Calu3 (cell line): ENCODE results near the gene OTULINL. TPM values are rescaled to one million over a fixed set of nuclear protein-coding genes. Genes with fewer than 3 reads are reported as not detected.

Experiments
- BruUV-seq: library from RNA; stranded (reverse); fragments of 400-500 nt; replicated peaks from 2 replicates; lab custom pipeline; 2021; lab: Mats Ljungman, UMichigan
- CTCF ChIA-PET: fragments of 300-600 bp; sonication (Branson Sonifier 250); formaldehyde crosslinking; loops from one replicate; lab custom pipeline; 2022; ENCODE audit warnings: antibody characterized with exemption; lab: Charles Lee
- DNase-seq: peaks from one replicate; pipeline ENCODE4 v3.0.0; 2022
- H3K27ac Mint-ChIP-seq: one replicate; pipeline ENCODE4 v1.8.0; 2022; ENCODE audit warnings: mixed read lengths; ENCODE audit not compliant: unreplicated experiment
- H3K27me3 Mint-ChIP-seq: one replicate; pipeline ENCODE4 v1.8.0; 2022; ENCODE audit warnings: mixed read lengths; ENCODE audit not compliant: unreplicated experiment
- H3K36me3 Mint-ChIP-seq: one replicate; pipeline ENCODE4 v1.8.0; 2022; ENCODE audit warnings: mild to moderate bottlenecking, moderate library complexity, mixed read lengths; ENCODE audit not compliant: insufficient read depth, unreplicated experiment
- H3K4me1 Mint-ChIP-seq: one replicate; pipeline ENCODE4 v1.8.0; 2022; ENCODE audit warnings: mild to moderate bottlenecking, low read depth, mixed read lengths; ENCODE audit not compliant: unreplicated experiment
- H3K4me3 Mint-ChIP-seq: one replicate; pipeline ENCODE4 v1.8.0; 2022; ENCODE audit warnings: mild to moderate bottlenecking, low read depth, moderate library complexity, mixed read lengths; ENCODE audit not compliant: unreplicated experiment
- H3K9me3 Mint-ChIP-seq: one replicate; pipeline ENCODE4 v1.8.0; 2022; ENCODE audit warnings: low read depth, mixed read lengths; ENCODE audit not compliant: unreplicated experiment
- intact Hi-C: fragments of 100-400 bp; cut with micrococcal nuclease; formaldehyde crosslinking; loops from one replicate; pipeline ENCODE4 v1.10.0; 2022; ENCODE audit not compliant: unreplicated experiment
- total RNA-seq: library from RNA; stranded (reverse); gene quantifications from 2 replicates; pipeline ENCODE4 v1.2.3, GENCODE V29; 2022
- TF ChIP-seq, protein P1 (sequence below): fragments of 200-600 bp; IDR thresholded peaks from one replicate; pipeline ENCODE4 v1.8.0; 2022; ENCODE audit warnings: antibody characterized with exemption; ENCODE audit not compliant: unreplicated experiment

Gene OTULINL
- total RNA-seq, 1 experiment from 2014 or later: 5.3 TPM

DNA sequence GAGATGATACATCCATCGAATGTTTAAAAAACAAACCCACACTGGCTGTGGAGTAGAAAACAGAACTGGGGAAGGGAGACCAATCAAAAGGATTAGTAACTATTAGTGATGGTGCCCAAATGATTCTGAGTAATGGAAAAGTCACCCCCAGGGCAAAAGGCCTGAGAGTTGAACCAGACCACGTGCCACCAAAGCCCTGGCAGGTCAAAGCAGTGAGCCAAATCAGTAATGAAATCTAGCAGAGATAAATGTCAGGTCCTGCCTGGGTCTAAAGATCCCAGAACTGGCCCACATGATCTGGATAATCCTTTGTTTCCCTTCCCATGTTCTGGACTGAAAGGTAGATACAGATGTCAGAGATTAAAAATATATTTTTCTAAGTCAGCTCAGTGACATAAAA, 9.4 kb downstream of the OTULINL start:
- no peak for DNase-seq
- CTCF ChIA-PET: no interaction called here

DNA sequence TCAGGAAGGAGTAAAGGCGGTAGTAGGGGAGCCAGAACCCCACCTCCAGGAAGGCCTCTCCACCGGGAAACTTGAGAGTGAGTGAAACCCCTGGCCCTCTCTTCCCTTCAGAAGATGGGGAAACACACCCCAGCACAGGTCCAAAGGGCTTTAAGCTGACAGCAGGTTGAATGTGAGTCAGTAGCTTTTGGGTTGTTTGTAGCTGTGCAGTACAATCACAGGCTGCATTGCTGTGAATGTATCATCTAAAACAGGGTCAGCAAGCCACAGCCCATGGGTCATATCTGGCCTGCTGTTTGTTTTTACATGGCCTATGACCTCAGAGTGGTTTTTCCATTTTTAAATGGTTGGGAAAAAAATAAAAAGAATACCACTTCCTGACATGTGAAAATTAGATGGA, 10.0 kb downstream of the OTULINL start:
- no peaks in the 10 kb centered on the region for H3K9me3 Mint-ChIP-seq
- intact Hi-C loops: no loop called here
- no peak for DNase-seq
- H3K4me1 Mint-ChIP-seq: peaks cover 8% of the 10 kb centered on the region
- H3K4me3 Mint-ChIP-seq: no peak overlapping the region
- H3K27me3 Mint-ChIP-seq: peaks cover 12% of the 10 kb centered on the region
- no peak overlapping the region for H3K27ac Mint-ChIP-seq
- CTCF ChIA-PET: no interaction called here
- H3K36me3 Mint-ChIP-seq: no peaks in the 10 kb centered on the region
- BruUV-seq: no TSS peak
- TF ChIP-seq, protein P1, sequence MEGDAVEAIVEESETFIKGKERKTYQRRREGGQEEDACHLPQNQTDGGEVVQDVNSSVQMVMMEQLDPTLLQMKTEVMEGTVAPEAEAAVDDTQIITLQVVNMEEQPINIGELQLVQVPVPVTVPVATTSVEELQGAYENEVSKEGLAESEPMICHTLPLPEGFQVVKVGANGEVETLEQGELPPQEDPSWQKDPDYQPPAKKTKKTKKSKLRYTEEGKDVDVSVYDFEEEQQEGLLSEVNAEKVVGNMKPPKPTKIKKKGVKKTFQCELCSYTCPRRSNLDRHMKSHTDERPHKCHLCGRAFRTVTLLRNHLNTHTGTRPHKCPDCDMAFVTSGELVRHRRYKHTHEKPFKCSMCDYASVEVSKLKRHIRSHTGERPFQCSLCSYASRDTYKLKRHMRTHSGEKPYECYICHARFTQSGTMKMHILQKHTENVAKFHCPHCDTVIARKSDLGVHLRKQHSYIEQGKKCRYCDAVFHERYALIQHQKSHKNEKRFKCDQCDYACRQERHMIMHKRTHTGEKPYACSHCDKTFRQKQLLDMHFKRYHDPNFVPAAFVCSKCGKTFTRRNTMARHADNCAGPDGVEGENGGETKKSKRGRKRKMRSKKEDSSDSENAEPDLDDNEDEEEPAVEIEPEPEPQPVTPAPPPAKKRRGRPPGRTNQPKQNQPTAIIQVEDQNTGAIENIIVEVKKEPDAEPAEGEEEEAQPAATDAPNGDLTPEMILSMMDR: no peak

More for the DNA sequence above, 9.4 kb downstream of the OTULINL start:
- intact Hi-C loops: no loop called here
- TF ChIP-seq, protein P1: no peak
- H3K36me3 Mint-ChIP-seq: no peaks in the 10 kb centered on the region
- no peaks in the 10 kb centered on the region for H3K9me3 Mint-ChIP-seq
- no peak overlapping the region for H3K27ac Mint-ChIP-seq
- peaks cover 13% of the 10 kb centered on the region for H3K27me3 Mint-ChIP-seq
- peaks cover 8% of the 10 kb centered on the region for H3K4me1 Mint-ChIP-seq
- H3K4me3 Mint-ChIP-seq: no peak overlapping the region
- BruUV-seq: no TSS peak

DNA sequence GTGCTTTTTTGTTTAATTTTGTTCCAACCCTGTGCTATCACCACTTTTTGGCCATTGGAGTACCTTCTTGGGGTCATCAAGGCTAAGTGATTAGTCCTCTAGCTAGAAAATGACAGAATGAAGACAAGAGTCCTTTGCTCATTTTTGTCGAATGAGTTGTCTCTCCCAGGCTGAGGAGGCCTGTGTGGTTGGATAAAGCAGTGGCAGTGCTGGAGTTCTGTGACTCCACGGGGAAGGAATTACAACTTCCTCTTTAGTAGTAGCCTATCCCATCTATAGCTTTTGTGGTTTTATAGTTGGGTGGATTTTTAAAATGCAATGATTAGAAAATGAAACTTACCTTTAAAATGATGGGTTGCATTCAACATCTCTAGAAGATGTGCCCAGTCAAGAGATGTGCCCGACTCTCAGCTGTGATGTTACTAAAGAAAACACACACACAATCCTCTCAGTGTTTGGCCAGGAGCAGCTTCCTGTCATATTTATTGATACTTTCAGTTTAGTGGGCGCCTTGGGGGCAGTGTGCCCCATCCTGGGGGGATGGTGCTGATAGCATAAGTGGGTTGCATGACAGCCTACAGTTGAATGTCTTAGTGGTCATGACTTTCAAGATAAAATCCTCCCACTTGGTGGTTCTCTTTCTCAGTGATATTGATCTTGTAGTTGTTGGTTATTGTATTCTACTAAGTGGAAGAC, 11.9 kb downstream of the OTULINL start:
- H3K27ac Mint-ChIP-seq: no peak overlapping the region
- intact Hi-C loops: no loop called here
- H3K4me3 Mint-ChIP-seq: no peak overlapping the region
- peaks cover 8% of the 10 kb centered on the region for H3K4me1 Mint-ChIP-seq
- TF ChIP-seq, protein P1: no peak
- no peaks in the 10 kb centered on the region for H3K27me3 Mint-ChIP-seq
- no peak for DNase-seq
- CTCF ChIA-PET: no interaction called here
- H3K36me3 Mint-ChIP-seq: no peaks in the 10 kb centered on the region
- no TSS peak for BruUV-seq
- no peaks in the 10 kb centered on the region for H3K9me3 Mint-ChIP-seq

DNA sequence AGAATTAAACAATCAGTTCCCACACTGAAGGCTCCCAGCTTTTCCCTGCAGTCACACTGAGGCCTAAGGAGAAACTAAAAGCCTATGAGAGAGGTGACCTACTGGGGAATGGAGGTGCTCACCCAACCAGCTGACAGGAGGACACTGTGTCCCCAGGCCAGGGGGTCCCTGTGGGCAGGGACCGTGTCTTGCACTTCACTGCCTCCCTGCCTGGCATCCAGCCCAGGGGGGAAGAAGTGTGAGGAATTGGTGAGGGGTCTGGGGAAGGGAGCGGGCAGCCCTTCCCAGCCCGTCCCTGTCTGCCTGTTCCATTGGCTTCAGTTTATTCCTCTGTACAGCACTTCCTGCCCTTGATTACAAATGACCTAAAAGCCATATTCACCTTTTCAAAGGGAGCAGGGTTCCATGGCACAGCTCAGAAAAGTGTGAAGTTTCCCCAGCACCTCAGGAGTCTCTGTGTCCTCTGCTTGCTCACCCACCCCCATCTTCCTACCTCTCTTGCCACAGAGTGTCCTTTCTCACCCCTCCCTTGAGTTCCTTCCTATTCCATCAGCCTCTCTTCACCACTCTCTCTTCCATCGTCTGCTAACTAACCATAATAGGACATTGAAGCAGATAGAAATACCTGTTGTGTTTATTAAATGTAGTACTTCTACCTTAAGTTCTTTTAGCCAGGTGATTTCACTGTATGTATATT, 12.9 kb downstream of the OTULINL start:
- intact Hi-C loops: no loop called here
- no peak for DNase-seq
- Mint-ChIP-seq H3K36me3 (no peaks in the 10 kb centered on the region), H3K27me3 (no peaks in the 10 kb centered on the region), H3K4me1 (no peaks in the 10 kb centered on the region), H3K9me3 (no peaks in the 10 kb centered on the region), H3K4me3 (no peak overlapping the region), H3K27ac (no peak overlapping the region)
- no TSS peak for BruUV-seq
- TF ChIP-seq, protein P1: no peak
- CTCF ChIA-PET: no interaction called here
